Right lobe of liver (tissue), 6 donors: Measurements from ENCODE around the gene EXOC4. TPM values are rescaled to one million over a fixed set of nuclear protein-coding genes. Genes with fewer than 3 reads are reported as not detected.
"Not testable (repeated sequence)": the region's sequence is repeated elsewhere in the genome, so short reads cannot be mapped to it uniquely, and the experiment has no call there.

Source experiments
- ATAC-seq, 4 donors: fragments of 200-7000 bp; cut with Tn5 transposase; one replicate each; pipeline ENCODE4 v1.9.1; 2020; ENCODE audit warnings: mild to moderate bottlenecking in 4 of 4, moderate library complexity in 4 of 4
- DNase-seq, 3 donors: peaks; one replicate each; pipeline ENCODE4 v3.0.0-alpha.2; 2020
- H3K27ac ChIP-seq, 3 donors: fragments of 200-600 bp; one replicate each; pipeline ENCODE4 v1.8.0; 2022
- H3K27me3 ChIP-seq, 2 donors: fragments of 200-600 bp; one replicate each; pipeline ENCODE4 v1.8.0; 2022
- H3K36me3 ChIP-seq, 4 donors: fragments of 200-600 bp; sonication (generic) in 1 of 4; one replicate each; pipeline versions ENCODE4 v1.5.1 to v1.8.0; 2017 to 2022; ENCODE audit warnings: control low read depth in 1 of 4
- H3K4me1 ChIP-seq, 4 donors: fragments of 200-600 bp; sonication (generic) in 1 of 4; one replicate each; pipeline versions ENCODE4 v1.5.1 to v1.8.0; 2017 to 2022; ENCODE audit warnings: control low read depth in 1 of 4
- H3K4me3 ChIP-seq, 3 donors: fragments of 200-600 bp; one replicate each; pipeline ENCODE4 v1.8.0; 2022
- H3K9me3 ChIP-seq, 4 donors: fragments of 200-600 bp; sonication (generic) in 1 of 4; one replicate each; pipeline versions ENCODE4 v1.5.1 to v1.8.0; 2017 to 2022; ENCODE audit warnings: control low read depth in 1 of 4
- POLR2A ChIP-seq: fragments of 450-650 bp; IDR thresholded peaks from one replicate; pipeline ENCODE4 v1.6.1; 2017; ENCODE audit warnings: antibody characterized with exemption, mild to moderate bottlenecking
- WGBS: methylation state at CpG from one replicate; pipeline ENCODE4 v1.1.6; 2018; ENCODE audit warnings: low coverage, low lambda C conversion rate; ENCODE audit not compliant: insufficient coverage; ENCODE audit errors: missing lambda C conversion rate; 5-methylcytosine and 5-hydroxymethylcytosine counted together
- intact Hi-C, 2 donors: fragments of 100-400 bp; cut with DNase I; formaldehyde crosslinking; loops; one replicate each; pipeline versions ENCODE4 v1.11.2 to v1.14.1; 2022
- total RNA-seq, 6 experiments: library from RNA; depleted of rRNA in 2 of 6; stranded (reverse); fragments of >200 nt in 2 of 6; fragmentation: NEBNext Ultra II Directional in 3 of 6; extraction: Animal tissue kit (Norgen Biotek cat#: 25700) in 3 of 6; gene quantifications; one replicate each; pipeline versions ENCODE4 v1.1.0 to v1.2.4, GENCODE V29; 2016 to 2023
- TF ChIP-seq, protein P1 (sequence below), 4 donors: fragments of 200-600 bp in 3 of 4; fragments of 450-650 bp in 1 of 4; IDR thresholded peaks; one replicate each; pipeline versions ENCODE4 v1.5.1 to v1.8.0; 2016 to 2022; ENCODE audit warnings: antibody characterized with exemption in 4 of 4, mild to moderate bottlenecking in 2 of 4
- donor health status: DM: no; HTN: yes; CAD: no.
- donor health status: DM: no; HTN: no; CAD: no.
- donor health status: DM: no; HTN: no; CAD: no.
- donor health status: DM: no; HTN: yes; CAD: no.
- donor health status: DM: no; HTN: yes; CAD: no.

The EXOC4 gene
- total RNA-seq, 6 experiments from 2014 or later: 23.7 to 33.5 (median 30.0) TPM

- intact Hi-C loops: no loop called here
- 97% methylated on average over 2 of the region's 2 CpGs for WGBS
- no peaks in the 10 kb centered on the region for H3K9me3 ChIP-seq
Measured at GRCh38 chr7:133272336-133272735, 19.5 kb downstream of the EXOC4 start.

DNA sequence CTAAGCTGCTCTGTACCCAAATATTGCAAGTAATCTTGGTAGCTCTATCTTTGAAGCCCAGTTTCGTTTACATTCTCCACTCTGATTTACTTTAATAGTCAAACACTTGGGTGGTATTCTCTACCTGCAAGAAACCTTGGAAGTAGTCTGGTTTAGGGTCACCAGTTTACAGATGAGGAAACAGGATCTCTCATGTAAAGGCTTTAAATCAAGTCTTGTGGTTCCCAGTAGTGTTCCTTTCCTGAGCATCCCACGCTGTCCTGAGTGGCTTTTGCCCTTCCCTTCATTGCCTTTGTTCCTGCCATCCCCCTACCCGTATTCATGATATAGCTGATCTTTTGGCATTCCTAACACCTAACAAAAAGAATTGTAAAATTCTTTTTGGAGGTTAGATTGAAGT lies 20.3 kb downstream of the EXOC4 start:
- ATAC-seq: no peak
- no peaks in the 10 kb centered on the region for H3K9me3 ChIP-seq
- H3K4me3 ChIP-seq: no peak overlapping the region
- no peak for TF ChIP-seq POLR2A
- no peaks in the 10 kb centered on the region for H3K27me3 ChIP-seq
- no peaks in the 10 kb centered on the region for H3K4me1 ChIP-seq
- no peak overlapping the region for H3K27ac ChIP-seq
- WGBS: 76% methylated on average over 3 of the region's 3 CpGs
- DNase-seq: no peak
- intact Hi-C loops: no loop called here
- peaks cover 0 to 11% (median 0%) of the 10 kb centered on the region in 4 donors for H3K36me3 ChIP-seq

More at GRCh38 chr7:133272336-133272735, 19.5 kb downstream of the EXOC4 start:
- TF ChIP-seq, protein P1, sequence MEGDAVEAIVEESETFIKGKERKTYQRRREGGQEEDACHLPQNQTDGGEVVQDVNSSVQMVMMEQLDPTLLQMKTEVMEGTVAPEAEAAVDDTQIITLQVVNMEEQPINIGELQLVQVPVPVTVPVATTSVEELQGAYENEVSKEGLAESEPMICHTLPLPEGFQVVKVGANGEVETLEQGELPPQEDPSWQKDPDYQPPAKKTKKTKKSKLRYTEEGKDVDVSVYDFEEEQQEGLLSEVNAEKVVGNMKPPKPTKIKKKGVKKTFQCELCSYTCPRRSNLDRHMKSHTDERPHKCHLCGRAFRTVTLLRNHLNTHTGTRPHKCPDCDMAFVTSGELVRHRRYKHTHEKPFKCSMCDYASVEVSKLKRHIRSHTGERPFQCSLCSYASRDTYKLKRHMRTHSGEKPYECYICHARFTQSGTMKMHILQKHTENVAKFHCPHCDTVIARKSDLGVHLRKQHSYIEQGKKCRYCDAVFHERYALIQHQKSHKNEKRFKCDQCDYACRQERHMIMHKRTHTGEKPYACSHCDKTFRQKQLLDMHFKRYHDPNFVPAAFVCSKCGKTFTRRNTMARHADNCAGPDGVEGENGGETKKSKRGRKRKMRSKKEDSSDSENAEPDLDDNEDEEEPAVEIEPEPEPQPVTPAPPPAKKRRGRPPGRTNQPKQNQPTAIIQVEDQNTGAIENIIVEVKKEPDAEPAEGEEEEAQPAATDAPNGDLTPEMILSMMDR (IDR thresholded peaks at IDR 0.05): no peak
- no peak for TF ChIP-seq POLR2A
- Histone ChIP-seq H3K27ac (no peak overlapping the region), H3K27me3 (no peaks in the 10 kb centered on the region), H3K4me1 (no peaks in the 10 kb centered on the region), H3K36me3 (peaks cover 0 to 11% (median 0%) of the 10 kb centered on the region in 4 donors), H3K4me3 (no peak overlapping the region)
- DNase-seq (no peak), ATAC-seq (no peak)

- no peak for TF ChIP-seq POLR2A
- TF ChIP-seq, protein P1 (IDR thresholded peaks at IDR 0.05): no peak
- DNase-seq (no peak), ATAC-seq (no peak)
- Histone ChIP-seq H3K27me3 (no peaks in the 10 kb centered on the region), H3K4me3 (no peak overlapping the region), H3K9me3 (no peaks in the 10 kb centered on the region), H3K4me1 (no peaks in the 10 kb centered on the region), H3K36me3 (peaks cover 0 to 11% (median 0%) of the 10 kb centered on the region in 4 donors), H3K27ac (no peak overlapping the region)
- intact Hi-C loops: no loop called here
- no CpG with 5 or more reads among the region's 1 CpG for WGBS
Measured at GRCh38 chr7:133274265-133274664, 21.4 kb downstream of the EXOC4 start.

- Histone ChIP-seq H3K9me3 (no peaks in the 10 kb centered on the region), H3K4me3 (no peak overlapping the region), H3K27me3 (no peaks in the 10 kb centered on the region), H3K27ac (no peak overlapping the region), H3K36me3 (peaks cover 0 to 11% (median 0%) of the 10 kb centered on the region in 4 donors), H3K4me1 (no peaks in the 10 kb centered on the region)
- peak in 1 of 4 donors; percentile 29 for ATAC-seq
- 96% methylated on average over 8 of the region's 8 CpGs for WGBS
- TF ChIP-seq, protein P1 (IDR thresholded peaks at IDR 0.05): peak in 1 of 4 donors; percentile 22
- no peak for TF ChIP-seq POLR2A
- intact Hi-C loops: no loop called here
- no peak for DNase-seq
Measured at GRCh38 chr7:133275008-133275407, 22.1 kb downstream of the EXOC4 start.

GRCh38 chr7:133275446-133276095 lies 22.7 kb downstream of the EXOC4 start:
- DNase-seq (no peak), ATAC-seq (no peak)
- no peaks in the 10 kb centered on the region for H3K9me3 ChIP-seq
- no peaks in the 10 kb centered on the region for H3K27me3 ChIP-seq
- no peak overlapping the region for H3K4me3 ChIP-seq
- peaks cover 0 to 11% (median 0%) of the 10 kb centered on the region in 4 donors for H3K36me3 ChIP-seq
- TF ChIP-seq, protein P1 (IDR thresholded peaks at IDR 0.05): no peak
- TF ChIP-seq POLR2A: no peak
- H3K27ac ChIP-seq: no peak overlapping the region
- WGBS: 82% methylated on average over 3 of the region's 3 CpGs
- intact Hi-C loops: no loop called here
- H3K4me1 ChIP-seq: no peaks in the 10 kb centered on the region

DNA sequence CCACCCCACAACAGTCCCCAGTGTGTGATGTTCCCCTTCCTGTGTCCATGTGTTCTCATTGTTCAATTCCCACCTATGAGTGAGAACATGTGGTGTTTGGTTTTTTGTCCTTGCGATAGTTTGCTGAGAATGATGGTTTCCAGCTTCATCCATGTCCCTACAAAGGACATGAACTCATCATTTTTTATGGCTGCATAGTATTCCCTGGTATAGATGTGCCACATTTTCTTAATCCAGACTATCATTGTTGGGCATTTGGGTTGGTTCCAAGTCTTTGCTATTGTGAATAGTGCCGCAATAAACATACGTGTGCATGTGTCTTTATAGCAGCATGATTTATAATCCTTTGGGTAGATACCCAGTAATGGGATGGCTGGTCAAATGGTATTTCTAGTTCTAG lies 26.1 kb downstream of the EXOC4 start:
- H3K9me3 ChIP-seq, H3K4me3 ChIP-seq, H3K4me1 ChIP-seq, H3K27me3 ChIP-seq, intact Hi-C loops, H3K27ac ChIP-seq, DNase-seq, ATAC-seq: not testable (repeated sequence)
- 93% methylated on average over 2 of the region's 3 CpGs for WGBS
- peaks cover 0 to 11% (median 0%) of the 10 kb centered on the region in 4 donors for H3K36me3 ChIP-seq
